Breast epithelium (tissue), 4 donors: ENCODE measurements around the gene PPP1R7. TPM values are rescaled to one million over a fixed set of nuclear protein-coding genes. Genes with fewer than 3 reads are reported as not detected.
"Not testable (repeated sequence)": the region's sequence is repeated elsewhere in the genome, so short reads cannot be mapped to it uniquely, and the experiment has no call there.

Source experiments
- DNase-seq, 2 donors: peaks; one replicate each; pipeline ENCODE4 v3.0.0-alpha.2; 2019; ENCODE audit warnings: low spot score in 2 of 2
- H3K27ac ChIP-seq, 2 donors: fragments of 200-600 bp; sonication (generic) in 1 of 2; one replicate each; pipeline ENCODE4 v1.5.1; 2016 to 2019; ENCODE audit warnings: mild to moderate bottlenecking in 1 of 2
- H3K27me3 ChIP-seq, 2 donors: fragments of 200-600 bp; sonication (generic) in 1 of 2; one replicate each; pipeline versions ENCODE4 v1.5.1 to v1.6.0; 2017 to 2019; ENCODE audit warnings: control low read depth in 1 of 2, mild to moderate bottlenecking in 1 of 2
- H3K36me3 ChIP-seq: fragments of 200-600 bp; one replicate; pipeline ENCODE4 v1.5.1; 2019
- H3K4me1 ChIP-seq, 2 donors: fragments of 200-600 bp; sonication (generic); one replicate each; pipeline ENCODE4 v1.5.1; 2016 to 2019; ENCODE audit warnings: control low read depth in 1 of 2
- H3K4me3 ChIP-seq, 3 donors: fragments of 200-600 bp; sonication (generic); 1 replicate in 2 of 3; 2 replicates in 1 of 3; pipeline ENCODE4 v1.5.1; 2016 to 2019; ENCODE audit warnings: mild to moderate bottlenecking in 3 of 3, moderate library complexity in 2 of 3
- H3K9me3 ChIP-seq, 2 donors: fragments of 200-600 bp; sonication (generic) in 1 of 2; one replicate each; pipeline ENCODE4 v1.5.1; 2016 to 2019; ENCODE audit warnings: control low read depth in 1 of 2
- POLR2A ChIP-seq: fragments of 450-650 bp; IDR thresholded peaks from one replicate; pipeline ENCODE4 v1.6.1; 2016; ENCODE audit warnings: antibody characterized with exemption, mild to moderate bottlenecking, moderate library complexity
- POLR2AphosphoS5 ChIP-seq, 3 donors: sonication (generic); formaldehyde crosslinking; IDR thresholded peaks; one replicate each; pipeline ENCODE4 v1.6.1; 2017; ENCODE audit warnings: antibody characterized with exemption in 3 of 3
- intact Hi-C: fragments of 100-400 bp; cut with DNase I; formaldehyde crosslinking; loops from one replicate; pipeline ENCODE4 v1.15.1; 2023; ENCODE audit warnings: low total_unique reads
- total RNA-seq, 3 donors: library from RNA; depleted of rRNA; stranded (reverse); fragments of >200 nt; gene quantifications; one replicate each; pipeline ENCODE4 v1.1.0, GENCODE V29; 2016
- TF ChIP-seq, protein P1 (sequence below), 3 donors: fragments of 450-650 bp; IDR thresholded peaks; one replicate each; pipeline ENCODE4 v1.5.1; 2016 to 2017; ENCODE audit warnings: antibody characterized with exemption in 3 of 3, mild to moderate bottlenecking in 3 of 3, moderate library complexity in 3 of 3

PPP1R7 gene, protein sequence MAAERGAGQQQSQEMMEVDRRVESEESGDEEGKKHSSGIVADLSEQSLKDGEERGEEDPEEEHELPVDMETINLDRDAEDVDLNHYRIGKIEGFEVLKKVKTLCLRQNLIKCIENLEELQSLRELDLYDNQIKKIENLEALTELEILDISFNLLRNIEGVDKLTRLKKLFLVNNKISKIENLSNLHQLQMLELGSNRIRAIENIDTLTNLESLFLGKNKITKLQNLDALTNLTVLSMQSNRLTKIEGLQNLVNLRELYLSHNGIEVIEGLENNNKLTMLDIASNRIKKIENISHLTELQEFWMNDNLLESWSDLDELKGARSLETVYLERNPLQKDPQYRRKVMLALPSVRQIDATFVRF
- total RNA-seq, result 10 to 100 TPM; 39.4 to 50.9 (median 43.6) TPM

DNA sequence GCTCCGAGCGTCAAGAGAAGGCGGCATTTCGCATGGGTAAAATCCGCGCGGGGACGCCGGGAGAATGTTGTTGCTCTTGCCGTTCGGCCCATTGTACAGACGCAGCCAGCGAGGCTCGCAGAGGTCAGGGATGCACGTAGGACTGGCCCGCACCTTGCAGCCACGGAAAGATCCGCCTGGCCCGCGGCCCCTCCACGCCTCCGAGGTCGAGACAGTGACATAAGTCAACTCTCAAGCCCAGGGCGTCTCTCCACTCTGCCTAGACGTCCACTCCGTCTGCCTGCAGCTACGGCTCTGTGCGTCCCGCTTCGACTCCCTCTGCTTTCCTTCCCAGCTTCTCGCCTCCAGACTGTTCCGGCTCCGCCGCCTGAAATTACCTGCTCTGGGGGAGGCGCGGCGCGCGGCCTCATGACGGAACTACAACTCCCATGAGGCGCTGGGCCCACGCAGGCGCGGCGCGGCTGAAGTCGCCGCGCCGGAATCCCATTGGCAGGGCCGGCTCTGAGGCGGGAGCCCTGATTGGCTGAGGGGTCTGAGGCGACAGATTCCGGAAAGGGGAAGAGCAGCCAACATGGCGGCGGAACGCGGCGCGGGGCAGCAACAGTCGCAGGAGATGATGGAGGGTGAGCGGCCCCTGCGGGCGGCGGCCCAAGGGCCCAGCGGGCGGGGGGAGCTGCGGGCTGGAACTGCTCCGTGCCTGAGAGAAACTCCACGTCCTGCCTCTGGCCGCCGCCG is at the start of gene PPP1R7:
PPP1R7 (plus strand) TSS at position 543 of the 735 bp plus-strand sequence; CDS start at position 572, 29 bp downstream.
- peak; percentile 49 to 73 (median 71) for TF ChIP-seq POLR2AphosphoS5 (IDR thresholded peaks at IDR 0.05)
- TF ChIP-seq, protein P1, sequence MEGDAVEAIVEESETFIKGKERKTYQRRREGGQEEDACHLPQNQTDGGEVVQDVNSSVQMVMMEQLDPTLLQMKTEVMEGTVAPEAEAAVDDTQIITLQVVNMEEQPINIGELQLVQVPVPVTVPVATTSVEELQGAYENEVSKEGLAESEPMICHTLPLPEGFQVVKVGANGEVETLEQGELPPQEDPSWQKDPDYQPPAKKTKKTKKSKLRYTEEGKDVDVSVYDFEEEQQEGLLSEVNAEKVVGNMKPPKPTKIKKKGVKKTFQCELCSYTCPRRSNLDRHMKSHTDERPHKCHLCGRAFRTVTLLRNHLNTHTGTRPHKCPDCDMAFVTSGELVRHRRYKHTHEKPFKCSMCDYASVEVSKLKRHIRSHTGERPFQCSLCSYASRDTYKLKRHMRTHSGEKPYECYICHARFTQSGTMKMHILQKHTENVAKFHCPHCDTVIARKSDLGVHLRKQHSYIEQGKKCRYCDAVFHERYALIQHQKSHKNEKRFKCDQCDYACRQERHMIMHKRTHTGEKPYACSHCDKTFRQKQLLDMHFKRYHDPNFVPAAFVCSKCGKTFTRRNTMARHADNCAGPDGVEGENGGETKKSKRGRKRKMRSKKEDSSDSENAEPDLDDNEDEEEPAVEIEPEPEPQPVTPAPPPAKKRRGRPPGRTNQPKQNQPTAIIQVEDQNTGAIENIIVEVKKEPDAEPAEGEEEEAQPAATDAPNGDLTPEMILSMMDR (IDR thresholded peaks at IDR 0.05), result no peak
- peak; percentile 50 for TF ChIP-seq POLR2A
- Histone ChIP-seq H3K36me3 (no peaks in the 10 kb centered on the region), H3K27me3 (no peaks in the 10 kb centered on the region), H3K9me3 (no peaks in the 10 kb centered on the region), H3K27ac (peak within 1 kb of the TSS; percentile 79 to 91), H3K4me1 (peaks cover 3 to 15% of the 10 kb centered on the region in 2 donors), H3K4me3 (peak within 1 kb of the TSS; percentile 86 to 98 (median 95))
- peak; percentile 94 to 96 for DNase-seq
- intact Hi-C loops, result no loop called here

DNA sequence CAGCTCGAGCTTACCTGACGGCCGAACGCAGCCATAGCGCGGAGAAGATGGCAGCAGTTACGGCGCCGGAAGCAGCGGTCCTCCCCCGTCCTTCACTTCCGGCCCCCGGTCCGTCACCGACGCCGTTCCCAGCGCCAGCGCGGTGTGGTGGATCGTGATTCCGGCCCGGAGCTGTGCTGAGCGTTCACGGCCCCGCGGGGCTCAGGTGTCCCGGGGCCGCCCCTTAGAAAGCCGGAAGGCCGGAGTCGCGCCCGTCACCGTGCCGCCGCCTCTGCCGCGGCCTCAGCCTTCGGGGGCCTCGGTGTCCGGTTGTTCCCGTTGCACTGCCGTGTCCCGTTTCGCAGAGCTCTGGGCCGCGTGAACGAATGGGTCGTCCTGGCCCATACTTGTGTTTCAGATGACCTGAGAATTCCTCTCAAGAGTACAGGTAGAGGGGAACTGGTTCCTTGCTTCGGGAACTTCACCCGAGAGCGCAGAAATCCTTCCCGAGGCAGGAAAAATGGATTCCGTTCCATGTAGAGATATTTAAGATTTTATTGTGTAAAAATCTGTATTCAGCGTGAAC is 47.9 kb upstream of the PPP1R7 start, which contains the start of gene MTERF4:
MTERF4 (minus strand) TSS at position 49 of the 565 bp plus-strand sequence; CDS start at position 35, 14 bp downstream.
- no peaks in the 10 kb centered on the region for H3K4me1 ChIP-seq
- H3K4me3 ChIP-seq, result peak within 1 kb of the TSS; percentile 87 to 90 (median 87)
- TF ChIP-seq POLR2AphosphoS5 (IDR thresholded peaks at IDR 0.05), result peak; percentile 90 to 92 (median 90)
- TF ChIP-seq, protein P1 (IDR thresholded peaks at IDR 0.05), result no peak
- H3K36me3 ChIP-seq, result no peaks in the 10 kb centered on the region
- intact Hi-C loops, result loop anchor here (5.0 kb wide), 1 partner anchor 210 kb away; no protein-coding TSS in a partner anchor
- H3K27me3 ChIP-seq, result no peaks in the 10 kb centered on the region
- DNase-seq, result peak; percentile 78 to 90
- peak within 1 kb of the TSS; percentile 87 to 89 for H3K27ac ChIP-seq
- no peaks in the 10 kb centered on the region for H3K9me3 ChIP-seq

DNA sequence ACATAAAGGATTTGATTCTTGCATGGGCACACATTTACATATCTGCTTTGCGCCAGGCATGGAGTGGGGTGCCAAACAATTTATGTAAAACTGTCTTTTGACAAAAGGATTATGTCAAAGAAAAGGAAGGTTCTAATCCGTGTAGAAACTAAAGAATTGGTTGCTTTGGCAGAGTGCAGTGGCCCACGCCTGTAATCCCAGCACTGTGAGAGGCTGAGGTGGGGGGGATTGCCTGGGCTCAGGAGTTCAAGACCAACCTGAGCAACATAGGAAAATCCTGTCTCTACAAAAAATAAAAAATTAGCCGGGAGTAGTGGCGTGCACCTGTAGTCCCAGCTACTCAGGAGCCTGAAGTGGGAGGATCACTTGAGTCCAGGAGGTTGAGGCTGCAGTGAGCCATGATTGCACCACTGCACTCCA is 47.1 kb upstream of the PPP1R7 start:
- peak overlapping the region in 1 of 2 donors; percentile 89 for H3K27ac ChIP-seq

DNA sequence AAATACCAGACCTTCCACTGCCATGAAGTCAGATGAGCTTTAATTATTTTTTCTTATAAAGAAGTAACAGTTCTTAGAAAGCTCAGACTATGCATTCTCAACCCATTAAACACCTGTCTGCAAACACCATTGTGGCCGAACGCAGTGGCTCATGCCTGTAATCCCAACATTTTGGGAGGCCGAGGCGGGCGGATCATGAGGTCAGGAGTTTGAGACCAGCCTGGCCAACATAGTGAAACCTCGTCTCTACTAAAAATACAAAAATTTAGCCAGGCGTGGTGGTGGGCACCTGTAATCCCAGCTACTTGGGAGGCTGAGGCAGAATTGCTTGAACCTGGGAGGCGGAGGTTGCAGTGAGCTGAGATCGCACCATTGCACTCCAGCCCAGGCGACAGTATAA is 45.7 kb upstream of the PPP1R7 start:
- not testable (repeated sequence) for H3K27me3 ChIP-seq, H3K36me3 ChIP-seq, H3K4me3 ChIP-seq, DNase-seq, H3K4me1 ChIP-seq, H3K9me3 ChIP-seq, H3K27ac ChIP-seq
- intact Hi-C loops, result loop anchor here (5.0 kb wide), 1 partner anchor 208 kb away; no protein-coding TSS in a partner anchor

More for the DNA sequence above, 47.1 kb upstream of the PPP1R7 start:
- intact Hi-C loops, result loop anchor here (5.0 kb wide), 1 partner anchor 209 kb away; no protein-coding TSS in a partner anchor
- H3K27me3 ChIP-seq, result no peaks in the 10 kb centered on the region
- no peaks in the 10 kb centered on the region for H3K4me1 ChIP-seq
- no peak for DNase-seq
- H3K9me3 ChIP-seq, result no peaks in the 10 kb centered on the region
- peak overlapping the region; percentile 87 to 90 (median 87) for H3K4me3 ChIP-seq
- no peaks in the 10 kb centered on the region for H3K36me3 ChIP-seq
- no peak for TF ChIP-seq POLR2A

DNA sequence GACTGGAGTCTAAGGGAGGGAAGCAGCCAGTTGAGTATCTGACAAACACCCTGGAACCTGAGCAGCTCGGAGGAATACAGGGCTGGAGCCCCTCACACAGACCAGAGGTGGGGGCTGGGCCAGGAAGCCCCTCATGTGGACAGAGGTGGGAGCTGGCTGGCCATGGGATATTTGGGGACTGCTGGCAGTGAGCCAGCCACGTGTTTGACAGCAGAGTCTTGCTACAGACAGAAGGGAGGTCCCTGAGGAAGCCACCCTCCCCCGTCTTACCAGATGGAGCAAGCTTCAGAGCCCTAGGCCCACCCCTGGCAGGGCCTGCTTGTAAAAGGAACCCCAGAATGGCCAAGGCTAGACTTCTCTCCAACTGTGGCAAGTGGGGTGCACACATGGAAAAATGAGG is 44.6 kb upstream of the PPP1R7 start:
- Histone ChIP-seq H3K4me3 (no peak overlapping the region), H3K9me3 (no peaks in the 10 kb centered on the region), H3K36me3 (no peaks in the 10 kb centered on the region), H3K27me3 (no peaks in the 10 kb centered on the region), H3K4me1 (no peaks in the 10 kb centered on the region), H3K27ac (no peak overlapping the region)
- no peak for TF ChIP-seq POLR2A
- TF ChIP-seq, protein P1 (IDR thresholded peaks at IDR 0.05), result no peak
- no peak for DNase-seq
- intact Hi-C loops, result no loop called here
